Epithelial cell of proximal tubule (primary cell): ENCODE measurements around the gene CCDC90B. TPM values are rescaled to one million over a fixed set of nuclear protein-coding genes. Genes with fewer than 3 reads are reported as not detected.

Experiments
- DNase-seq: peaks from one replicate; pipeline ENCODE4 v3.0.0-alpha.2; 2011; ENCODE audit warnings: low read depth
- H3K4me3 ChIP-seq: 2 replicates; pipeline ENCODE4 v1.5.1; 2011; ENCODE audit warnings: low read depth, mild to moderate bottlenecking, low read length
- CTCF ChIP-seq: conservative IDR thresholded peaks from 2 replicates; pipeline ENCODE4 v1.5.1; 2012; ENCODE audit warnings: low read depth, mild to moderate bottlenecking, low read length
- total RNA-seq: library from RNA; depleted of rRNA; stranded (reverse); fragments of >200 nt; gene quantifications from 2 replicates; pipeline ENCODE4 v1.2.3, GENCODE V29; 2015

Gene CCDC90B
- total RNA-seq, 1 donor from 2014 or later, result 44.4 TPM

DNA sequence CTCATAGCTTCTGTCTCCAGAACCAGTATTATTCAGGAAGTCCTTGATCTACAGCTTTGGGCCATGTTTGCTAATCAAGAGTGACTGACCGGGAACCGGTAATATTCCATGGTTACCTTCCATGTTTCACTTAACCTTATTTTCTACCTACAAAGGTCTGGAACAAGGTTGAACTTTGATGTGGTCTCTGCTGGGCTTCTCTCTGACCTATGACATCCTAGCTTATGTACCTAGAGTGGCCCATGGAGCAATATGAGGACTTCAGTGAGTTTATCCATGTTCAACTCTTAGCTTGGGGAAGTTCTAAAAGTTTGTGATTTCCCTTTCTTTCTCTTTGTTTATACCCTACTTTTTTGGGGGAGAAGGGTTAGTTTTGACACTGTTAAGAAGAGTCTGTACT is 33.2 kb downstream of the CCDC90B start:
- TF ChIP-seq CTCF, result no peak
- DNase-seq, result no peak
- H3K4me3 ChIP-seq, result no peak overlapping the region

DNA sequence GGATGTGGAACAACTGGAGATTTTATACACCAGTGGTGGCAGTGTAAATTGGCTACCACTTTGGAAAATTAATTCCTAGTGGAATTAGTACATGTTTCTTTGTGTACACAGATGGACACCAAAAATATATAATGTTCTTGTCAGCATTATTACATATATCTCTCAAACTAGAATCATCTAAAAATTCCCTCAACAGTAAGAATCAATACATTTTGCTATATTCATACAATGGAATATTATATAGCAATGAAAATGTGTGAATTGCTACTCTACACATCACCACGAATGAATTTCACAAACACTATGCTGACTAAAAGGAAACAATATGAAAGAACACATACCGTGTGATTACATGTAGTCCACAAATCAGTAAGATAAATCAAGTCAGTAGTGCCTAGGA is 33.9 kb downstream of the CCDC90B start:
- TF ChIP-seq CTCF, result no peak
- DNase-seq, result no peak
- H3K4me3 ChIP-seq, result no peak overlapping the region

DNA sequence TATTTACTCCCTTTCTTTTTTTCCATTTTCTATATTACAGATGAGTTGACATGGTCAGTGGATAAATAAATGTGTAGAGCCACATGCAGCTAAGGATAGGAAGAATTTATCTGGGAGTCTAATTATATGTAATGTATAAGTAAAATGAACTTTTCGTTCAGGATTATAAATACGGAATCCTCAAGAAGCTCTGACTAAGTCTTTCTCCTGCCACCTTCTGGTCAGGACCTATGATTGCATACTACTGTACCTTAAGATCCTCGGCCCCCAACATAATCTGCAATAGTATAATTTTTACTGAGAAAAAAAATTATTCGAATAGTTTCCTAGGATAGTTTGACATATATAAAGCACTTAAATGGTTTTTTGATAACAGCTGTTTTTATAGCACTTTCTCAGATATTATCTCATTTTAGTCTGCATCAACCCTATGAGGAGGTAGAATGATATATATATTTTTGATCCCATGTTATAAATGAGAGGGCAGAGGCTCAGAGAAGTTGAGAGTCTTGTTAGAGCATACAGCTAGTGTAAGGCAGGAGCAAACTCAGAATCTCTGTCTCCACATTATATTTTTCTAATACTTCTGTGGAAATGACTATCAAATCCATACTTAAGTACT is 36.1 kb downstream of the CCDC90B start:
- no peak overlapping the region for H3K4me3 ChIP-seq
- DNase-seq, result no peak
- TF ChIP-seq CTCF, result peak; percentile 72

- no peak for DNase-seq
- H3K4me3 ChIP-seq, result no peak overlapping the region
- no peak for TF ChIP-seq CTCF
Measured at GRCh38 chr11:83249445-83249844, 36.7 kb downstream of the CCDC90B start.

GRCh38 chr11:83241291-83241946 is 44.7 kb downstream of the CCDC90B start:
- peak; percentile 76 for TF ChIP-seq CTCF
- no peak overlapping the region for H3K4me3 ChIP-seq
- DNase-seq, result no peak

GRCh38 chr11:83238111-83238510 is 48.1 kb downstream of the CCDC90B start:
- no peak for TF ChIP-seq CTCF
- H3K4me3 ChIP-seq, result no peak overlapping the region
- DNase-seq, result no peak

DNA sequence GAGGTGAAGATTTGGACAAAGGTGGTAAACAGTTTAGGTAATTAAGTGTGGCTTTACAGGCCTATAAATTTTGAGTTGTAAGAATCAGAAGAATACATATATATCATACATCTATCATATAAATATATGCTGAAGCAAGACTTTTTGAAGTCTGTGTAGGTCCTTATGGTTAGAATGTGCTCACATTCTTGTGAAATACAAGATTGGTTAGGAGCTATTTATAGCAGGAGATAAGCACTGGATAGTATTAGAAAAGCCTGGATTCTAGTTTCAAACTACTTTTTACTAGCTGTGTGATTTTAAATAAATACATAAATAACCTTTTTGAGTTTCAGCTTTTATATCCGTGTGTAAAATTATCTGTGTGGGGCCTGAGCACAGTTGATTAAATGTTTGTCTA is 50.3 kb downstream of the CCDC90B start:
- no peak for DNase-seq
- TF ChIP-seq CTCF, result no peak
- no peak overlapping the region for H3K4me3 ChIP-seq
